Activated naive CD8-positive, alpha-beta T cell treated with anti-CD3 and anti-CD28 coated beads, Interleukin-2, amount 50 U/mL, for 24 hours (primary cell): ENCODE results near the gene OPALIN.

Experiments used
- ATAC-seq: fragments of 150-1000 bp; cut with Tn5 transposase; one replicate; pipeline ENCODE4 v1.10.0; 2021
- DNase-seq: peaks from one replicate; pipeline ENCODE4 v3.0.0; 2021
- H3K27ac Mint-ChIP-seq: one replicate; pipeline ENCODE4 v1.8.0; 2021; ENCODE audit warnings: mild to moderate bottlenecking, mixed read lengths
- H3K27me3 Mint-ChIP-seq: one replicate; pipeline ENCODE4 v1.8.0; 2021; ENCODE audit warnings: mixed read lengths
- H3K36me3 Mint-ChIP-seq: one replicate; pipeline ENCODE4 v1.8.0; 2021; ENCODE audit warnings: low read depth, mixed read lengths
- H3K4me1 Mint-ChIP-seq: one replicate; pipeline ENCODE4 v1.8.0; 2021; ENCODE audit warnings: mixed read lengths
- H3K4me3 Mint-ChIP-seq: one replicate; pipeline ENCODE4 v1.8.0; 2021; ENCODE audit warnings: mild to moderate bottlenecking, moderate library complexity, mixed read lengths
- H3K9me3 Mint-ChIP-seq: one replicate; pipeline ENCODE4 v1.8.0; 2021; ENCODE audit warnings: mixed read lengths

OPALIN gene

DNA sequence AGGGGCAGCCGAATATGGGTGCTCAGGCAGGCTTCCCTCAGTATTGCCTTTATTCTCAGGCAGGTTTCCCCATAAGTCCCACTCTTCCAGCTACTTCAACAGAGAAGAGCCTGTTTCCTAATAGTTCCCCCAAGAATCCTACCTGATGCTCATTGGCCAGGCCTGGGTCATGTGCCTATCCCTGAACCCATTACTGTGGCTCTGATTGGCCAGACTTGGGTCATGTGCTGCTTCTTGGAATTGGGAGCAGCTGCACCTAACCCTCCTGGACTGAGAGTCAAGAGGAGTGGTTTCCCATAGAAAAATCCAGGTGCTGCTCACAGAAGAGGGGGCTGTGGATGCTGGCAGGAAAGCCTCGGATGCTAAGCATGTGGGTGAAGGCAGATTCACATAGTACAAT, 21.7 kb downstream of the OPALIN start:
- H3K4me1 Mint-ChIP-seq = peaks cover 12% of the 10 kb centered on the region
- H3K4me3 Mint-ChIP-seq = no peak overlapping the region
- peaks cover 4% of the 10 kb centered on the region for H3K27me3 Mint-ChIP-seq
- H3K27ac Mint-ChIP-seq = no peak overlapping the region
- H3K9me3 Mint-ChIP-seq = no peaks in the 10 kb centered on the region
- DNase-seq (no peak), ATAC-seq (no peak)
- no peaks in the 10 kb centered on the region for H3K36me3 Mint-ChIP-seq

DNA sequence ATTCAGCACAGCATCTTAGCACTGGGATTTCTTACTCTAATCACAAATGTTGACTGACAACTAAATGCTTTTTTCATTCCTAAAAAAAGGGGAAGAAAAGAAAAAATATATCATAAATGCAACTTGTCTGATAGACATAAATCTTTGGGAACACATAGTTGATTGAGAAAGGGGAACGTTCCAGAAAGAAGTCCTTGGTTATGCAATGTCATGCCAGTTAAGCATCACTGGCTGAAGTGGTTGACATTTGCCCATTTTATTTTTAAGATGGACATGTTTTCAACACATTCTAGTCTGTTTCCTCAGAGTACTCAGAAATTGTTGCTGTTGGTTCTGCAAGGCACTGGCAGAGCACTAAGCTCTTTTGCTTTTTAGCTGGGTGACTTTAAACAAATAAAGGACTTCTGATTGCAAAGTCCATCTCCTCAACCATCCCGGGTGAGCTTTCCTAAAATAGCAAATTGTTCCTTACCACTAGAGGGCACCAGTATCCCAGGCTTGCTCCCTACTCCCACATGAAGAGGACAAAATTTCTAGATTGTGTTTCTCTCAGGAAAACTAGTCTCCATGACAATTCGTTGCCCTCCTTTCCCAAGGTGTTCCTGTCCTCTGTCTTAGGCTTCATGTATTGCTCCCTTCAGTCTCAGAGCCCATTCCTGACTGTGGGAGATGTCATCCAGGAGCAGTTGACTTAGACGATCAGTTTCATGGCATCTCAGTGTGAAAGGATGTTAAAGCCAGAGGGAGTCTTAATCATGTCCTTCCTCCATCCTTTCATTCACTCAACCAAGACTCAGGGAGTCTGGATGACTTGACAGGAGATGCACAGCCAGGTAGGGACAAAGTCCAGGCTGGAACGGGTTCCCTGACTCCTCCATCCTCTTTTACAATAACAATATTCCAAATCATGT, 23.9 kb downstream of the OPALIN start:
- Mint-ChIP-seq H3K27ac (no peak overlapping the region), H3K27me3 (peaks cover 4% of the 10 kb centered on the region), H3K4me1 (peaks cover 12% of the 10 kb centered on the region), H3K36me3 (no peaks in the 10 kb centered on the region), H3K4me3 (no peak overlapping the region), H3K9me3 (no peaks in the 10 kb centered on the region)
- DNase-seq (no peak), ATAC-seq (no peak)

DNA sequence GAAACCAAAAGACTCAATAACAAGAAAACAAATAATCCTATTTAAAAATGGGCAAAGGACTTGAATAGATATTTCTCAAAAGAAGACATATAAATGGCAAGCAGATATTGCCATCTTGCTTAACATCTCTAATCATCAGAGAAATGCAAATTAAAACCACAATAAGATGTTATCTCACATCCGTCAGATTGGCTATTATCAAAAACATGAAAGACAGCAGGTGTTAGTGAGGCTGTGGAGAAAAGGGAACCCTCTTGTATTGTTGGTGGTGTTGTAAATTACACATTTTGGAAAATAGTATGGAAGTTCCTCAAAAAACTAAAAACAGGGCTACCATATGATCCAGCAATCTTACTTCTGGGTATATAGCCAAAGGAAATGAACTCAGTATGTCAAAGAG, 25.7 kb downstream of the OPALIN start:
- Mint-ChIP-seq H3K4me3 (no peak overlapping the region), H3K36me3 (no peaks in the 10 kb centered on the region), H3K27ac (no peak overlapping the region), H3K4me1 (peaks cover 12% of the 10 kb centered on the region), H3K27me3 (peaks cover 4% of the 10 kb centered on the region), H3K9me3 (no peaks in the 10 kb centered on the region)
- ATAC-seq (no peak), DNase-seq (no peak)

DNA sequence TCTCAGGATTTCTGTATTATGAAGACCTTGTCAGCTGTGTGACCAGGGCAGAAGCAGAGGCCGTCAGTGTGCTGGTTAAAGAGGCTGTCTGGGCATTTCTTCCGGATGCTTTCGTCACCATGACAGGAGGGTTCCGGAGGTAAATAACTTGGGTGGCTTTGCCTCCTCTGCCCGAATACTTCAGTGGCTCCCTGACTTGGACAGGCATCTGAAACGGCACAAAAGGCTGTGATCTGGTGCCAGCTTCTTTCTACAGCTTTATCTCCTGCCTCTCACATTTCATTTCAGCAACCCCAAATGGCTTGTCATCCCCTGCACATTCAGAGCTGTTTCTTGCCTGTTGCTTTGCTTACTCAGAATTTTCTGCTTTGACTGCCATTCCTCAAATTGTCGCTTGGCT, 31.3 kb downstream of the OPALIN start:
- no peak for ATAC-seq
- H3K27me3 Mint-ChIP-seq = peaks cover 4% of the 10 kb centered on the region

DNA sequence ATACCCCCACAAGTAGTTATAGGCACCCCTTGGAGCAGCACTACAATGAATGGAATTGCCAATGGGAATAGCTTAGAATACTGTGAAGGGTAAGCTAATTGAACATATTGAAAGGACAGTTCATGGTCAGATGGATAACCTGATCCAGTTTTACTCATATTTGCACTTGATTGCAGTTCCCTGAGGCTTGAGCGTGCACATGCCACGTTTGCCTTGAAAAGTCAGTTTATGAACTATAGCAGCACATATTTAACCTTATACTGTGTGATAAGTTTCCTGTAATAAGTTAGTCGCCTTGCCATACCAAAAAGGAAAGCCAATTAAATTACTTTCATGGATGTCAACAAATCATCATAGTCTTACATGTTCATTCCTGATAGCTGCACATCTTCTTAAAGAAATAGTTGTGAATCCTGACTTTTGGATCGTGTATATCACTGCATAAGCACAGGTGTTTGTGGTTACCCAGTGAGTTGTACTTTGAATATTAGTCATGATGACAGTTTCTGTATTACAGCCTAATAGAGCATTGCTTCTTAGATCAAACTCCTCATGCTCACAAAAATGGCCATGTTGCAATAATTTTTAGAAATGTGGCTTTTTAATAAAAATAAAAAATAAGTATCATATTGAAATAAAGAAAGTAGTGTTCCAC, 33.0 kb downstream of the OPALIN start:
- Mint-ChIP-seq H3K9me3 (no peaks in the 10 kb centered on the region), H3K27ac (no peak overlapping the region), H3K4me3 (no peak overlapping the region), H3K27me3 (peaks cover 4% of the 10 kb centered on the region), H3K4me1 (peaks cover 2% of the 10 kb centered on the region), H3K36me3 (no peaks in the 10 kb centered on the region)
- DNase-seq = no peak
- no peak for ATAC-seq

More for the DNA sequence above, 31.3 kb downstream of the OPALIN start:
- no peak overlapping the region for H3K27ac Mint-ChIP-seq
- no peaks in the 10 kb centered on the region for H3K36me3 Mint-ChIP-seq
- peaks cover 2% of the 10 kb centered on the region for H3K4me1 Mint-ChIP-seq
- H3K9me3 Mint-ChIP-seq = no peaks in the 10 kb centered on the region
- H3K4me3 Mint-ChIP-seq = no peak overlapping the region
- no peak for DNase-seq

DNA sequence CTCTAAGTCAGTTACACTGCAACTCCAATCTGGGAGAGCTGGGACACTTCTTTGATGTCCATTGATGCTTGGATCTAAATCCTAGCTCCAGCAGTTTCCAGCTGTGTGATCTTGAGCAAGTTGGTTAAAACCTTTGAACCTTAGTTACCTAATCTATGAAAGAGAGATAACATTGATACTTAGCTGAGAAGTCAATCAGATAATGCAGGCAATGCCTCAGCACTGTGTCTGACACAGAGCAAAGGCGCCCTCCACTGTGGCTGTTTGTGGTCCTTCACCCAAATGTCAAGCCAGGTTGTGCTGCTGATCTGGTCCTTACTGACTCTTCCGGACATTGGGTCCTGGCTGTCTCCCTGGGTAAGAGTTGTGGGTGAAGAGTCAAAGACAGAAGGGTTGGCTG, 34.4 kb downstream of the OPALIN start:
- no peaks in the 10 kb centered on the region for H3K9me3 Mint-ChIP-seq
- no peak overlapping the region for H3K27ac Mint-ChIP-seq
- peaks cover 2% of the 10 kb centered on the region for H3K4me1 Mint-ChIP-seq
- peaks cover 4% of the 10 kb centered on the region for H3K27me3 Mint-ChIP-seq
- ATAC-seq (no peak), DNase-seq (no peak)
- H3K4me3 Mint-ChIP-seq = no peak overlapping the region
- H3K36me3 Mint-ChIP-seq = no peaks in the 10 kb centered on the region

DNA sequence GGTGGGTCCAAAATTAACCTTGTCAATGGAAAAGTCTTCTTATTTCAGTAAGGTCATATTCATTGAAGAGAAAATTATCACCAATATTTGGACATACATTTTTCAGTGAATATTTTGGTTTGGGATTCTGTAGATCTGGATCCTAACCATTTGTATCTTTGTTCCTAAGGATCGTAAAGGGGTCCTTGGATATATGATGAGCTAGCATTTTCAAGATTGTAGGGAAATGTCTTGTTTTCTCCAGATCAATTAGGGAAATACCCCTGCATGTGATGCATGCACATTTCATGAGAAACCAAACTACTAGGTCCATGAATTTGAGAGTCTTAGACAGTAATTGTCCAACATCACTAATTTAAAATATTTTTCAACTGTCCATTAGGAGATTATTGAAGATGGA, 36.5 kb downstream of the OPALIN start:
- Mint-ChIP-seq H3K27ac (no peak overlapping the region), H3K27me3 (peaks cover 4% of the 10 kb centered on the region), H3K4me3 (no peak overlapping the region), H3K4me1 (peaks cover 2% of the 10 kb centered on the region), H3K9me3 (no peaks in the 10 kb centered on the region), H3K36me3 (no peaks in the 10 kb centered on the region)
- ATAC-seq (no peak), DNase-seq (no peak)

DNA sequence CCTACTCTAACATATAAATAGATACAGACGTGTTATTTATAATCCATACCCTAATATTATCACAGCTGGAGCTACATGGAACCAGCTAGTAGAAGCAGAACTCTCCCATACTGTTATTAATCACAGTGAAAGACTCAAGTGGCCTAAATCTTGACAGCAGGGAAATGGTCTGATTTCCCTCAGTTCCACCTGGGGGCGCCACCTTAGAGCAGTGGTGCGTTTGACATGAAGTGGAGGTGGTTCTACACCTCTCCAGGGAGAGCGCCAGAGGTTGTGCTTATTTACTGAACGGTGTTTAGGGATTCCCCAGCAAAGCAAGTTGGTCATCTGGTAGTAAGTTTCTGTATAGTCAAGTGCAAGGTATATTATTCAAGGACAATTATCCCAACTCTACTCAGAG, 37.0 kb downstream of the OPALIN start:
- DNase-seq (no peak), ATAC-seq (no peak)
- no peak overlapping the region for H3K4me3 Mint-ChIP-seq
- peaks cover 2% of the 10 kb centered on the region for H3K27me3 Mint-ChIP-seq
- H3K36me3 Mint-ChIP-seq = no peaks in the 10 kb centered on the region
- H3K27ac Mint-ChIP-seq = no peak overlapping the region
- no peaks in the 10 kb centered on the region for H3K9me3 Mint-ChIP-seq
- peaks cover 2% of the 10 kb centered on the region for H3K4me1 Mint-ChIP-seq

DNA sequence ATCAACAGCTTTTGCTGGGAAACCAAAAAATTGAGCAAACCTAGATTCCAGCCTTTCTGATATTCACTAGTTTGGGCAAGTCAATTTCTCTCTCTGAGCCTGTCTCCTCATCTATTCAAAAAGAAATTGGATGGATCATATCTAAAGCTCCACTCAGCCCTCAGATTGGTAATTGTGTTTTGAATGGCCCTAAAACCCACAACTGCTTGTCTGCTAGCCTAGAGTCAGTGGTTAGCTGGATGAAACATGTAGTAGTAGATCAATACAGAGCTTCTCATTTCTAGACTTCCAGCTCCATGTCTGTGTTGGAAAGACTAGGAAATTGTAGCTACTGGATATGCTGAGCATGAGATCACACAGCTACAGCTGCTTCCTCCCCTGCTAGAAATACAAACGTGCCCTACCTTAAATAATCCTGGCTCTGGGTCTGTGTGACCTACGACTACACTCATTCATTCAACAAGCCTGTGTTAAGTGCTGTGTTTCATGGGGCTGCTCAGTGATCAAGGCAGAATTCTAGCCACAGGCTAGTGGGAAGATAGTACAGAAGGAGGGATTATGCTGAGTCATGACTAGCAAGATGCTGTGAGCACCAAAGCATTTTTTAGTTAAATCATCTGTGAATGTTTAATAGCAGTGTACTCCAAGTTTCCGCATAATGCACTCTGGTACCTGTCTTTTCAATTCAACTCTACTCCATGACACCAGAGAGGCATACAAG, 38.9 kb downstream of the OPALIN start:
- Mint-ChIP-seq H3K36me3 (no peaks in the 10 kb centered on the region), H3K4me3 (no peak overlapping the region), H3K4me1 (no peaks in the 10 kb centered on the region), H3K27ac (no peak overlapping the region), H3K9me3 (no peaks in the 10 kb centered on the region), H3K27me3 (no peaks in the 10 kb centered on the region)
- DNase-seq = no peak
- no peak for ATAC-seq

DNA sequence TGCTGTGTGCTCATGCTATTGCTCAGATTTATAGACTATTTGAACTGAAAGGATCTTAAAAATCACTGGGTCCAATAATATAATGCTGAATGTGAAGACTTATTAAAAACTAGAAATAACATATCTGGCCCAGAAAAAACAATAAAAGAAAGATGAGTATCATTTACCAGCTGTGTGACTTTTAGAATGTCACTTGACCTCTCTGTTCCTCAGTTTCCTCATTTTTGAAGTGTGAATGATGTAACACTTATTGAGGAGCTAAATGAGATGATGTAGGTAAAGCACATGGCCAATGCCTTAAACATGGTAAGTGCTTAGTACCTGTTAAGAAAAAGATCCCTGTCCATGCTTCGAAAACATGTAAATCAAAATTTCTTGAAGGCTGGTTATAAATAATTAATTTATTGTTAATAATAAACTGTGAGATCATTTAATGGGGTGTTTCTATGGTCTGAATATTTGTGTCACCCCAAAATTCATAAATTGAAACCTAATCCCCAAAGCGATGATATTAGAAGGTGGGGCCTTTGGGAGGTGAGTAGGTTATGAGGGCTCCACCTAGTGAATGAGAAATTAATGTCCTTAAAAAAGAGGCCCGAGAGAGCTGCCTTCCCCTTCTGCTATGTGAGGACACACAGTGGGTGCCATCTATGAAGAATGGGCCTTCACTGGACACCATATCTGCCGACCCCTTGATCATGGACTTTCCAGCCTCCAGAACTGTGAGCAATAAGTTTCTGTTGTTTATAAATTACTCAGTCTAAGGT, 41.6 kb downstream of the OPALIN start:
- Mint-ChIP-seq H3K9me3 (no peaks in the 10 kb centered on the region), H3K4me1 (no peaks in the 10 kb centered on the region), H3K27ac (no peak overlapping the region), H3K4me3 (no peak overlapping the region), H3K27me3 (peaks cover 2% of the 10 kb centered on the region), H3K36me3 (no peaks in the 10 kb centered on the region)
- ATAC-seq = no peak
- DNase-seq = no peak

DNA sequence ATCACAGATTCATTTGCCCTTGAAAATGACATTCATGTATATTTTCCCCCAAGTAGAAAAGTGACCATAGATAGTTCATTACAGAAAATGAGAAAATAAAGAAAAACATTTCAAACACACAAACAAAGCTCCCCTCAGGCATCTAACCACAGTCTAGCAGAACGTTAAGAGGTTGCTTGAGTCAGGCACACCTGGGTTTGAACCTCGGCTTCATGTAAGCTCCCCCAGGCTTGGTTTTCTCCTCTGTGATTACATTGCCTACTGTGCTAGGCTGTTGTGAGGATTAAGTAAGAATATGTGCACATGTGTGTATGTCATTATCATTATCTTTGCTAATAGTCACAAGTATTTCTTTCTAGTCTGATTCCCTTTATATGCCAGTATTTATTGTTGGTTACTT, 45.5 kb downstream of the OPALIN start:
- no peak overlapping the region for H3K27ac Mint-ChIP-seq

DNA sequence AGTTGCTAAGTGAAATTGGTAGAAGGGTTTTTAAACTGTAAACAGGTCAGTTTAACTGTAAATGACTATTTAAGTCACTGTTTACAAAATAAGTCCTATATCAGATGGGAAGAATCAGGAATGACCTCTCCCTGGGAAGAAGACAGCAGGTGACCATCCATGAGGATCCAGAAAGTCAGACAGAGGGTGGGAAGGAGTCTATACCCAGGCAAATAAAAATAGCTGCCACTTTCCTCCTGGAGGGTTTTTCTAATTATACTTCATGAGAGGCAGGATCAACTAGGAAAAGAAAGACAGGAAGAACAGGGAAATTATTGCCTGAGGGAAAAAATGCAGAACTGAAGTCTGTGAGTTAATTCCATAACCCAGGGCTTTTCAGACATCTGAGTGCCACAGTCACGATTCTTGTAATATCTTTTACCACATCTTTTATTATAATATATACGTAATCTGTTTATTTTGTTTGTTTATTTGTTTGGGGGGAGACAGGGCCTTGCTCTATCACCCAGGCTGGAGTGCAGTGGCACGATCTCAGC, 47.6 kb downstream of the OPALIN start:
- Mint-ChIP-seq H3K27me3 (peaks cover 5% of the 10 kb centered on the region), H3K27ac (no peak overlapping the region), H3K4me3 (no peak overlapping the region), H3K9me3 (no peaks in the 10 kb centered on the region), H3K36me3 (no peaks in the 10 kb centered on the region), H3K4me1 (peaks cover 9% of the 10 kb centered on the region)
- no peak for DNase-seq
- ATAC-seq = no peak

More for the DNA sequence above, 45.5 kb downstream of the OPALIN start:
- DNase-seq (no peak), ATAC-seq (no peak)
- no peak overlapping the region for H3K4me3 Mint-ChIP-seq
- H3K27me3 Mint-ChIP-seq = peaks cover 2% of the 10 kb centered on the region
- H3K9me3 Mint-ChIP-seq = no peaks in the 10 kb centered on the region
- no peaks in the 10 kb centered on the region for H3K36me3 Mint-ChIP-seq
- no peaks in the 10 kb centered on the region for H3K4me1 Mint-ChIP-seq

DNA sequence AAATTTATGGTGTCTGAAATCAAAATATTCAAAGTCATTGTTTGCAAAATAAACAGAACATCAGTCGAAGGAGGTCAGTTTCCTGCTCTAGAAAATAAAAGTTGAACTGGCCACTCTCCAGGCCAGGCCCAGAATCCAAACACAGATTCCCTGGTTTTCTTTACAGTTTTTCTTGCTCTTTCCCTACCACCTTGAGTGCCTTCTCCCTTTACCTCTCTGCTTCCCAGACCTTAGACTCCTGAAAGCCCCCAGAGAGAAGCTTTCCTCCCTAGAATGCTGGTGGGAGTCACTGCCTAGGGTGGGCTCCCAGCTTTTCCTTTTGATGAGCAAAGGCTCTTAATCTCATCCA, 48.5 kb downstream of the OPALIN start:
- no peaks in the 10 kb centered on the region for H3K36me3 Mint-ChIP-seq
- no peaks in the 10 kb centered on the region for H3K9me3 Mint-ChIP-seq
- H3K27ac Mint-ChIP-seq = no peak overlapping the region
- peaks cover 12% of the 10 kb centered on the region for H3K4me1 Mint-ChIP-seq
- H3K27me3 Mint-ChIP-seq = peaks cover 7% of the 10 kb centered on the region
- ATAC-seq (no peak), DNase-seq (no peak)
- H3K4me3 Mint-ChIP-seq = no peak overlapping the region

DNA sequence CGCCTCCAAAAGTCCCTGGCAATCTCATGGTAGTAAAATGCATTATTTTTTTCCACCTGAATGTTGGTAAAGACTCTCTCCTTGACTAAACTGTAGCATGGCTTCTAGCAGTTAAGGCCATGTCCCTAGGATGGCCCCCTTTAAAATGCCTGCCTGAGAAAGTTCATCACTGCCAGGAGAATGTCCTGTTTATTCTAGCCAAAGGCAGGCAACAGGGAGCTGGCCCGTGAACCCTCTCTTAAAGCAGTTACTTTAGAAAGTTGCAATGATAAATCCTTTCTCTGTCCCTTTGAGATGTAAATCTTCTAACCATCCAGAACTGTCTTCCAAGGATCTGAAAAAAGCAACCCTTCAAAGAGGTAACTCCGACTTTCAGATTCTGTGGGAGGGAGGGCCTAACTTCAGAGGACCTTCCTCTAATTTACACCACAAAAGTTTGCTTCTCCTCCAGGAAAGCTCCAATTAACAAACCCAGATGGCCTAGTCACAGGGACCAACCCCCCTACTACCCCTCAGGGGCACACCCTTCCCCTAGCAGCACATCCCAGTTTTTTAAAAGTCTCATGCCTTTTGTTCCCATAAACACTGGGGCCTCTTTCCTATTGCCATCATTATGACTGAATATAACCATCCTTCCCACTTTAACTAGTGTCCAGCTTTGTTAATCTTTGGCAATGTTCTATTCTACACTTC, 49.0 kb downstream of the OPALIN start:
- ATAC-seq (no peak), DNase-seq (no peak)
- Mint-ChIP-seq H3K27ac (no peak overlapping the region), H3K9me3 (no peaks in the 10 kb centered on the region), H3K4me3 (no peak overlapping the region), H3K36me3 (no peaks in the 10 kb centered on the region), H3K4me1 (peaks cover 17% of the 10 kb centered on the region), H3K27me3 (peaks cover 7% of the 10 kb centered on the region)
